Stimulated activated CD4-positive, alpha-beta T cell treated with anti-CD3 and anti-CD28 coated beads, Interleukin-1b, Interleukin-23, amount 100 ng/mL, for 24 hours (primary cell): Measurements from ENCODE around the gene LAYN.

Source experiments
- DNase-seq, 4 experiments: peaks; one replicate each; pipeline ENCODE4 v3.0.0-alpha.2; 2020; ENCODE audit warnings: low read depth in 4 of 4, low spot score in 1 of 4

LAYN gene

GRCh38 chr11:111592491-111592890, 52.0 kb downstream of the LAYN start:
- DNase-seq, result no peak

- DNase-seq, result no peak
Measured at GRCh38 chr11:111596319-111596718, 55.8 kb downstream of the LAYN start.

- DNase-seq, result no peak
Measured at GRCh38 chr11:111598148-111598547, 57.6 kb downstream of the LAYN start.

- no peak for DNase-seq
Measured at GRCh38 chr11:111598559-111598958, 58.0 kb downstream of the LAYN start.

GRCh38 chr11:111601636-111601978, 61.1 kb downstream of the LAYN start:
- no peak for DNase-seq

DNA sequence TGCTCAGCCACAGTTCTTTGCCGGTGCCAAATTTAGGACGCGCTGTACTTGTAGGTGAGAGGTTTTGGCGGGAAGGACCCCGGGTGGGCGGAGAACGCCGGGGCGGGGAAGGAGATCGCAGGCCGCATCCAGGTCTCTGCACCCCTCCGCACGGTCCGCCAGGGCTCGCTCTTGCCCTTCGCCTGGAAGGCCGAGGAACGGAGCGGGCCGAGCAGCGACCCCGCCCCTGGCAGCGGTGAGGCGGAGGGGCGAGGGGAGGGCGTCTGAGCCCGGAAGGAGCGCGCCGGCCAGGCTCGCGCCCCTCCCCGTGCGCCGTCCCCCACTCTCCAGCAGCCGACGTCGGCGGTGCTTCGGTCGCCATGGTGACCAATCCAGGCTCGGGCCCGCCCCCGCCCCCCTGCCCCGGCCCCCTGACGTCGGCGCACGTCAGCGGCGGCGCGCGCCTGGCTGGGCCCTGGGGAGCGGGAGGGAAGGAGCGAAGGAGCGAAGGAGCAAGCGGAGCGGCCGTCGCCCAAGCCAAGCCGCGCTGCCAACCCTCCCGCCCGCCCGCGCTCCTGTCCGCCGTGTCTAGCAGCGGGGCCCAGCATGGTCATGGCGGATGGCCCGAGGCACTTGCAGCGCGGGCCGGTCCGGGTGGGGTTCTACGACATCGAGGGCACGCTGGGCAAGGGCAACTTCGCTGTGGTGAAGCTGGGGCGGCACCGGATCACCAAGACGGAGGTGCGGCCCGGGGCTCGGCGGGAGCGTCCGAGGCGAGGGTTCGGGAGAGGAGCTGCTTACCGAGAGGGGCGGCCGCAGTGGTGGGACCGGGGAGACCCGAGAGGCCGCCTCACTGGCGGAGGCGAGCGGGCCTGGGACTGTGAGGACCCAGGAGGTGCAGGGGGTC, 61.7 kb downstream of the LAYN start, which contains the start of gene SIK2:
Gene SIK2, plus strand, starts transcription at position 471 of the 886 bp plus-strand sequence. Its CDS starts 115 bp downstream, at position 586.
- peak; percentile 72 to 86 (median 80) for DNase-seq

- no peak for DNase-seq
Measured at GRCh38 chr11:111602865-111603610, 62.5 kb downstream of the LAYN start.

DNA sequence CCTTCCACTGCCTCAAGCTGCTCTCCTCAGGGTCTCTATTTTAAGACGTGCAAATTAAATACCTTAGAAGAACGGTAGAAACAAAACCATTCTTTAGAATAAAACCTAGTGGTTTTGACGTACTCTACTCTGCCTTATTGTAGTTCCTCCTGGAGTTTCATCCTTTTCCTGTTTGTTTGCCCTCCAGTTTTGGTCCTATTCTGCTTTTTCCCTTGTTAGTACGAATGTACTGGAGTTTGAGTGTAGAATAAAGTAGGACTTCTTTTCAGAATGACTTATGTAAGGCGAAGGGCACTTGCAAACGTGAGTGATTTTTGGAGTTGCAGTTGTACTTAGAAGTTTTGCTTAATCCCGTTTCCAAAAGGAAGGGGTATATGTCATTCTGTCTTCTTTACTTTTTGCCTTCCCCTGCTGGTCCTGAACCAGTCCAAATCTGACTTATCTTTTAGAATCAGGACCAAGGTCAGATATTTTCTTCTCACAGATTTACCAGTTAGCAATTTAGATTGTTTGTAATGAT, 63.2 kb downstream of the LAYN start:
- no peak for DNase-seq

- DNase-seq, result no peak
Measured at GRCh38 chr11:111604392-111605009, 64.0 kb downstream of the LAYN start.

GRCh38 chr11:111605681-111606080, 65.2 kb downstream of the LAYN start:
- DNase-seq, result no peak

GRCh38 chr11:111606986-111607385, 66.5 kb downstream of the LAYN start:
- DNase-seq, result no peak

DNA sequence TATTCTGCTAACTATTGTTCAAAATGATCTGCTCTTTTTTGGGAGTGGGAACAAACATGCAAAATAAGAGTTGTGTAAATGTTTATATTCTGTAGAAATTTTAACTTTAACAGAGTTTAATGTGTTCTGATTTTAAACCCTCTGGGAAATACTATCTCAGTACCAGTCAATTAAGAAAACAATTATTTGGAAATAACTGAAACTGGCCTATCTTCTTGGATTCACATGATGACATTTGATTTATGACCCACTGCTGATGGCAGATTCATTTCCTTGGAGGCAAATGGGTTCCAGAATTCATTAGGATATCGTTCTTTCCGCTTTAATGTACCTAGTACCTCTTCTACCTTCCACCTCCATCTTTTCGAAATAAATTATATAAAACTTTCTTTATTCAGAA, 67.2 kb downstream of the LAYN start:
- no peak for DNase-seq
